DMS53 treated with DMSO at 0.1 percent for 48 hours (cell line): ENCODE results near the gene LRTM2.

ENCODE experiments used
- DNase-seq: peaks from one replicate; lab custom pipeline; 2025; ENCODE audit not compliant: unreplicated experiment; lab: John Stamatoyannopoulos, UW

LRTM2 gene

GRCh38 chr12:1829306-1829900 is 9.0 kb downstream of the LRTM2 start:
- no peak for DNase-seq

GRCh38 chr12:1830401-1830845 is 10.1 kb downstream of the LRTM2 start:
- no peak for DNase-seq

- DNase-seq = no peak
These were observed 10.9 kb downstream of the LRTM2 start for GRCh38 chr12:1830981-1831963.

GRCh38 chr12:1832801-1833595 is 12.6 kb downstream of the LRTM2 start:
- DNase-seq = no peak

GRCh38 chr12:1833596-1834028 is 13.2 kb downstream of the LRTM2 start:
- DNase-seq = no peak

GRCh38 chr12:1834186-1834925 is 14.0 kb downstream of the LRTM2 start:
- no peak for DNase-seq

GRCh38 chr12:1835211-1836131 is 15.1 kb downstream of the LRTM2 start:
- no peak for DNase-seq

GRCh38 chr12:1836241-1836803 is 16.0 kb downstream of the LRTM2 start:
- DNase-seq = no peak

- no peak for DNase-seq
These were observed 16.6 kb downstream of the LRTM2 start for GRCh38 chr12:1836854-1837421.

GRCh38 chr12:1837541-1838204 is 17.3 kb downstream of the LRTM2 start:
- no peak for DNase-seq

- DNase-seq = no peak
These were observed 18.0 kb downstream of the LRTM2 start for GRCh38 chr12:1838205-1838993.

- no peak for DNase-seq
These were observed 18.6 kb downstream of the LRTM2 start for GRCh38 chr12:1838994-1839365.

GRCh38 chr12:1839464-1839863 is 19.1 kb downstream of the LRTM2 start:
- no peak for DNase-seq

- DNase-seq = no peak
These were observed 19.9 kb downstream of the LRTM2 start for GRCh38 chr12:1839956-1840951.

GRCh38 chr12:1840981-1841425 is 20.6 kb downstream of the LRTM2 start:
- no peak for DNase-seq

GRCh38 chr12:1841586-1842182 is 21.3 kb downstream of the LRTM2 start:
- no peak for DNase-seq
